ENCODE measurements around the gene EED. TPM values are rescaled to one million over a fixed set of nuclear protein-coding genes. Genes with fewer than 3 reads are reported as not detected.

EED gene
- polyA plus RNA-seq, 1 donor (not counting 4 experiments of a cell fraction or from before 2014, with no cell fraction given), result 28.5 TPM

DNA sequence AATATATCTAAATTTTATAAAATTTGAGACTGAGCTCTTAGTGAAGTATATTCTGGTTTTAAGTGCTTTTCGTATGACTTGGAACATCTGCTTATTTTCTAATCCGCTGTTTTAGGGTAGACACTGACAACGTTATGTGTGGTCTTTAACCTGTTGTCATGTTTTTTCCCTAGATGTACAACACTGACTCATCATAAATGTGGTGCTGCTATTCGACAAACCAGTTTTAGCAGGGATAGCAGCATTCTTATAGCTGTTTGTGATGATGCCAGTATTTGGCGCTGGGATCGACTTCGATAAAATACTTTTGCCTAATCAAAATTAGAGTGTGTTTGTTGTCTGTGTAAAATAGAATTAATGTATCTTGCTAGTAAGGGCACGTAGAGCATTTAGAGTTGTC is 33.7 kb downstream of the EED start:
- DNase-seq (ENCODE audit: low read depth, low spot score), result no peak
- H3K27ac ChIP-seq (ENCODE audit: control insufficient read depth, insufficient read depth, low read length), result no peak overlapping the region
- peaks cover 2 to 12% of the 10 kb centered on the region in 2 experiments for H3K36me3 ChIP-seq (ENCODE audit: control insufficient read depth in 2 of 2, extremely low read depth in 1 of 2, insufficient read depth in 2 of 2, low read length in 2 of 2)
- no peaks in the 10 kb centered on the region for H3K9me3 ChIP-seq (ENCODE audit: control insufficient read depth, low read depth, low read length)
- no peaks in the 10 kb centered on the region for H3K9me1 ChIP-seq (ENCODE audit: control insufficient read depth, extremely low read depth, insufficient read depth, low read length)
- dilution Hi-C loops (cut with MboI; ENCODE audit: extremely low pct_ligation_motif_present, low sequenced_read_pairs), result no loop called here
- no peaks in the 10 kb centered on the region for H3K27me3 ChIP-seq (ENCODE audit: control insufficient read depth, extremely low read depth, insufficient read depth, low read length)
- no peak overlapping the region for H2AFZ ChIP-seq (ENCODE audit: control insufficient read depth, low read length)
- no peaks in the 10 kb centered on the region for H4K20me1 ChIP-seq (ENCODE audit: control insufficient read depth, extremely low read depth, insufficient read depth, low read length)
- no peak overlapping the region for H3K9ac ChIP-seq (ENCODE audit: control insufficient read depth, extremely low read depth, insufficient read depth, low read length)
- TF ChIP-seq EZH2 (IDR thresholded peaks at IDR 0.05; ENCODE audit: low read length) (no peak), CTCF (optimal IDR thresholded peaks at IDR 0.05 in 1 of 3, IDR thresholded peaks at IDR 0.05 in 1 of 3, conservative IDR thresholded peaks at IDR 0.05 in 1 of 3; ENCODE audit: extremely low read depth in 1 of 3, insufficient read depth in 2 of 3, low read length in 3 of 3) (no peak)
- H3K4me2 ChIP-seq (ENCODE audit: control insufficient read depth, extremely low read depth, insufficient read depth, low read depth, low read length), result no peak overlapping the region
- H3K79me2 ChIP-seq (ENCODE audit: control insufficient read depth, insufficient read depth, low read length), result peaks cover 10% of the 10 kb centered on the region
- no peak overlapping the region for H3K4me3 ChIP-seq (ENCODE audit: control insufficient read depth in 2 of 3, extremely low read depth in 1 of 3, insufficient read depth in 2 of 3, low read depth in 1 of 3, low read length in 3 of 3)
- FAIRE-seq, result no peak
- peaks cover 7% of the 10 kb centered on the region for H3K4me1 ChIP-seq (ENCODE audit: control insufficient read depth, extremely low read depth, insufficient read depth, low read length)

GRCh38 chr11:86279747-86280146 is 35.2 kb downstream of the EED start:
- FAIRE-seq, result no peak
- dilution Hi-C loops (cut with MboI; ENCODE audit: extremely low pct_ligation_motif_present, low sequenced_read_pairs), result no loop called here

DNA sequence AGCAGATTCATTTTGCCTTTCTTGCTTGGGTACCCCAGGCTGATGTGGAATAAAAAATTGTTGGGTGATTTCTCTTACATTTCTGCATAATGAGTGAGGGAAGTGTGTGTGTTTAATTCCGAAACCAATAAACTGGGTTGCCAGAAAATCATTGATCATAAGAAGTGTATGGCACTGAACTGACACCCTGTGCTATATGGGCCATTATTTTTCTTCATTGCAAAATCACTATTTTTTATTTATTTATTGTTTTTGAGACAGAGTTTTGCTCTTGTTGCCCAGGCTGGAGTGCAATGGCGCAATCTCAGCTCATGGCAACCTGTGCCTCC is 42.9 kb downstream of the EED start:
- H3K4me3 ChIP-seq (ENCODE audit: control insufficient read depth in 2 of 3, extremely low read depth in 1 of 3, insufficient read depth in 2 of 3, low read depth in 1 of 3, low read length in 3 of 3), result no peak overlapping the region
- H3K9me3 ChIP-seq (ENCODE audit: control insufficient read depth, low read depth, low read length), result no peaks in the 10 kb centered on the region
- no peaks in the 10 kb centered on the region for H3K27me3 ChIP-seq (ENCODE audit: control insufficient read depth, extremely low read depth, insufficient read depth, low read length)
- H3K9ac ChIP-seq (ENCODE audit: control insufficient read depth, extremely low read depth, insufficient read depth, low read length), result no peak overlapping the region
- FAIRE-seq, result no peak
- no peak overlapping the region for H3K27ac ChIP-seq (ENCODE audit: control insufficient read depth, insufficient read depth, low read length)
- H3K36me3 ChIP-seq (ENCODE audit: control insufficient read depth in 2 of 2, extremely low read depth in 1 of 2, insufficient read depth in 2 of 2, low read length in 2 of 2), result peaks cover 1 to 4% of the 10 kb centered on the region in 2 experiments
- dilution Hi-C loops (cut with MboI; ENCODE audit: extremely low pct_ligation_motif_present, low sequenced_read_pairs), result no loop called here
- H3K9me1 ChIP-seq (ENCODE audit: control insufficient read depth, extremely low read depth, insufficient read depth, low read length), result no peaks in the 10 kb centered on the region
- no peak for DNase-seq (ENCODE audit: low read depth, low spot score)
- TF ChIP-seq EZH2 (IDR thresholded peaks at IDR 0.05; ENCODE audit: low read length) (no peak), CTCF (optimal IDR thresholded peaks at IDR 0.05 in 1 of 3, IDR thresholded peaks at IDR 0.05 in 1 of 3, conservative IDR thresholded peaks at IDR 0.05 in 1 of 3; ENCODE audit: extremely low read depth in 1 of 3, insufficient read depth in 2 of 3, low read length in 3 of 3) (no peak)
- H3K4me2 ChIP-seq (ENCODE audit: control insufficient read depth, extremely low read depth, insufficient read depth, low read depth, low read length), result no peak overlapping the region
- peaks cover 3% of the 10 kb centered on the region for H3K4me1 ChIP-seq (ENCODE audit: control insufficient read depth, extremely low read depth, insufficient read depth, low read length)
- no peak overlapping the region for H2AFZ ChIP-seq (ENCODE audit: control insufficient read depth, low read length)
- no peaks in the 10 kb centered on the region for H4K20me1 ChIP-seq (ENCODE audit: control insufficient read depth, extremely low read depth, insufficient read depth, low read length)
- H3K79me2 ChIP-seq (ENCODE audit: control insufficient read depth, insufficient read depth, low read length), result no peaks in the 10 kb centered on the region

More at GRCh38 chr11:86279747-86280146, 35.2 kb downstream of the EED start:
- no peaks in the 10 kb centered on the region for H3K27me3 ChIP-seq (ENCODE audit: control insufficient read depth, extremely low read depth, insufficient read depth, low read length)
- H3K9me3 ChIP-seq (ENCODE audit: control insufficient read depth, low read depth, low read length), result no peaks in the 10 kb centered on the region
- H3K9me1 ChIP-seq (ENCODE audit: control insufficient read depth, extremely low read depth, insufficient read depth, low read length), result no peaks in the 10 kb centered on the region
- H3K4me2 ChIP-seq (ENCODE audit: control insufficient read depth, extremely low read depth, insufficient read depth, low read depth, low read length), result no peak overlapping the region
- no peak for TF ChIP-seq EZH2 (IDR thresholded peaks at IDR 0.05; ENCODE audit: low read length)
- no peak overlapping the region for H2AFZ ChIP-seq (ENCODE audit: control insufficient read depth, low read length)
- no peak overlapping the region for H3K9ac ChIP-seq (ENCODE audit: control insufficient read depth, extremely low read depth, insufficient read depth, low read length)
- no peak overlapping the region for H3K4me3 ChIP-seq (ENCODE audit: control insufficient read depth in 2 of 3, extremely low read depth in 1 of 3, insufficient read depth in 2 of 3, low read depth in 1 of 3, low read length in 3 of 3)
- peaks cover 7% of the 10 kb centered on the region for H3K4me1 ChIP-seq (ENCODE audit: control insufficient read depth, extremely low read depth, insufficient read depth, low read length)
- H3K79me2 ChIP-seq (ENCODE audit: control insufficient read depth, insufficient read depth, low read length), result no peaks in the 10 kb centered on the region
- H3K27ac ChIP-seq (ENCODE audit: control insufficient read depth, insufficient read depth, low read length), result no peak overlapping the region
- H4K20me1 ChIP-seq (ENCODE audit: control insufficient read depth, extremely low read depth, insufficient read depth, low read length), result no peaks in the 10 kb centered on the region
- no peak for DNase-seq (ENCODE audit: low read depth, low spot score)
- H3K36me3 ChIP-seq (ENCODE audit: control insufficient read depth in 2 of 2, extremely low read depth in 1 of 2, insufficient read depth in 2 of 2, low read length in 2 of 2), result peaks cover 3 to 16% of the 10 kb centered on the region in 2 experiments
